HG02970 (cell line): ENCODE measurements around the gene MLXIP.
"Not testable (repeated sequence)": the region's sequence is repeated elsewhere in the genome, so short reads cannot be mapped to it uniquely, and the experiment has no call there.

Experiments
- ATAC-seq: cut with Tn5 transposase; IDR thresholded peaks from one replicate; pipeline ENCODE4 v1.9.1; 2021; ENCODE audit warnings: mild to moderate bottlenecking, moderate library complexity, moderate number of reproducible peaks; ENCODE audit not compliant: unreplicated experiment, low FRiP score

Gene MLXIP

DNA sequence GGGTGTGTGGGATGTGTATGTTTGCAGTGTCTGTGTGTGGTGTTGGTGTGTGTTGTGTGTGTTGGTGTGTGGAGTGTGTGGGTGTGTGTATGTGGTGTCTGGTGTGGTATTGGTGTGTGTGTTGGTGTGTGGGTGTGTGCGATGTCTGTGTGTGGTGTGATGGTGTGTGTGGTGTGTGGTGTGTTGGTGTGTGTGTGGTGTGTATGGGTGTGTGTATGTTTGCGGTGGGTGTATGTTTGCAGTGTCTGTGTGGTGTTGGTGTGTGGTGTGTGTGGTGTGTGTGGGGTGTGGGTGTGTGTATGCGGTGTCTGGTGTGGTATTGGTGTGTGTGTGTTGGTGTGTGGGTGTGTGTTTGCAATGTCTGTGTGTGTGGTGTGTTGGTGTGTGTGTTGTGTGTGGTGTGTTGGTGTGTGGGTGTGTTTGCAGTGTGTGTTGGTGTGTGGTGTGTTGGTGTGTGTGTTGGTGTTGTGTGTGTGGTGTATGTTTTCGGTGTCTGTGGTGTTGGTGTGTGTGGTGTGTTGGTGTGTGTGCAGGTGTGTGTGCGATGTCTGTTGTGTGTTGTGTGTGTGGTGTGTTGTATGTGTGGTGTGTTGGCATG, 15.7 kb downstream of the MLXIP start:
- no peak for ATAC-seq

DNA sequence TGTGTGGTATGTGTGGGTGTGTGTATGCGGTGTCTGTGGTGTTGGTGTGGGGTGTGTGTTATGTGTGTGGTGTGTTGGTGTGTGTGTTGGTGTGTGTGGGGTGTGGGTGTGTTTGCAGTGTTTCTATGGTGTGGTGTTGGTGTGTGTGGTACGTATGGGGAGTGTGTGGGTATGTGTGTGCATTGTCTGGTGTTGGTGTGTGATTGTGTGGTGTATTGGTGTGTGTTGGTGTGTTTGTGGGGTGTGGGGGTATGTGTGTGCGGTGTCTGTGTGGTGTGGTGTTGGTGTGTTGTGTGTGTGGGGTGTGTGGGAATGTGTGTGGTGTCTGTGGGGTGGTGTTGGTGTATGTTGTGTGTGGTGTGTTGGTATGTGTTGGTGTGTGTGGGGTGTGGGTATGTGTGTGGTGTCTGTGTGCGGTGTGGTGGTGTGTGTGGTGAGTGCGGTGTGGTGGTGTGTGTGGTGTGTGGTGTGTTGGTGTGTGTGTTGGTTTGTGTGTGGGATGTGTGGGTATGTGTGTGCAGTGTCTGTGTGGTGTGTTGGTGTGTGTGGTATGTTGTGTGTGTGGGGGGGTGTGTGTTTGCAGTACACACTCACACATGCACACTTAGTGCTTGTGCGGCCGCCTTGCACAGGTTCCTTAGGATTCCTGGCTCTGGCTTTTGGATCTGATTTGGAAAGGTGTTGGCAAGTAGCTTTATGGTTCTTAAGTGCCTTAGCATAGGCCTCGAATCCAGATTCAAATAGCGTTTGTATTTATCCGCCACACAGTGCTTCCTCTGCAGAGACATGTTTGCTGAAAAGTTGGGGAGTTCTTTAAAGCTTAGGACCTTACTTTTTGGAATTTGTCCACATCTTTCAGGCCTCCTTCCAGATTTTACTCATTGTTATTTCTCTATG, 16.4 kb downstream of the MLXIP start:
- ATAC-seq, result no peak

DNA sequence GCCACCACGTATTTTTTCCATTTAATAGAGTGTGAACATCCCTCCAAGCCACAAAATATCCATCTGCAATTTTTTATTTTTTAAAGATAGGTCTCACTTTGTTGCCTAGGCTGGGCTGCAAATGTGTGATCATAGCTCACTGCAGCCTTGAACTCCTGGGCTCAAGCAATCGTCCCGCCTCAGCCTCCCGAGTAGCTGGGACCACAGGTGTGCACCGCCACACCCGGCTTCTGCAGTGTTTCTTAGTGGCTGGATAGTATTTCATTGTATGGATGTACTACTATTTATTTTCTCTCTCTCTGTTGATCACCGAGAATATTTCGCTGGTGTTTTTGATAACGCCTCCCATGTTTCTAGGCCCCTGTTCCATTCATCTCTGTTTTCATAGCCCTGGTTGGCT, 17.5 kb downstream of the MLXIP start:
- no peak for ATAC-seq

GRCh38 chr12:122096591-122097149, 18.1 kb downstream of the MLXIP start:
- ATAC-seq, result no peak

- no peak for ATAC-seq
These were observed 19.0 kb downstream of the MLXIP start for GRCh38 chr12:122097584-122097926.

DNA sequence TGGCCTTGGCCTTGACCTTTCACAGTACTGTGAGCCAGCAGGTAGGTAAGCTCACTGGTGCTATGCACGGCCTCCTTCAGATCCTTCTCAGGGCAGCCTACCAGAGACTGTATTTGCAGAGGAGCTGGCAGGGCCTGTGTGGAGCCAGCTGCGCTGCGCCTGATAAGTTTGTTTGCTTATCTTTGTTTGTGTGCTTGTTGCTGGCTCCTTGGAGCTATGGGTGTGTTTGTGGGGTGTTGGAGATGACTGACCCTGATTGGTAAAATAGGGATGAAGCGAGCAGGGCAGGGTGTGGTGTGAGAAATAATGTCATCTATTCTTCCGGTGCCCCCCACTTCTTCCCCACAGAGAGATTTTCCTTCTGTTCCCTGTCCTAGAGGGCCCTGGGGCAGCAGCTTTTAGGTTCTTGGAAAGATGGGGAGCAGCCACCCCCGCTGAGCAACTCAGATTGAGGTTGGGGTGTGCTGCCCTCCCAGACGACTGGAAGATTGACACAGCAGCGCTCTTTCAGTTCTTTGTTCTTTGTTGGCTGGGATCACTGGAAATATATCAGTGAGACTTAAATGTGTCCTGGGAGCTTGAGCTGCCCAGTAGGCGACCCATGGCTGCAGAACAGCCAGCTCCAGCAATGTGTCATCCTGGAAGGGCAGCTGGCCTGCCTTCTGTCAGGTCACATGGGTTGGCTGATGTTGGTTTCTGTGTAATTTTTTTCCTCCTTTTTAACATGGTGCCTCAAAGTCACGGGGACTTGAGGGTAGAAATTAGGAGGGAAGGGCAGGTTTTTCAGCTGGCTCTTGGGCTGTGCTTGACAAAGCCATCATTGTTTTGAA, 19.6 kb downstream of the MLXIP start:
- no peak for ATAC-seq

- no peak for ATAC-seq
These were observed 20.8 kb downstream of the MLXIP start for GRCh38 chr12:122099280-122099749.

DNA sequence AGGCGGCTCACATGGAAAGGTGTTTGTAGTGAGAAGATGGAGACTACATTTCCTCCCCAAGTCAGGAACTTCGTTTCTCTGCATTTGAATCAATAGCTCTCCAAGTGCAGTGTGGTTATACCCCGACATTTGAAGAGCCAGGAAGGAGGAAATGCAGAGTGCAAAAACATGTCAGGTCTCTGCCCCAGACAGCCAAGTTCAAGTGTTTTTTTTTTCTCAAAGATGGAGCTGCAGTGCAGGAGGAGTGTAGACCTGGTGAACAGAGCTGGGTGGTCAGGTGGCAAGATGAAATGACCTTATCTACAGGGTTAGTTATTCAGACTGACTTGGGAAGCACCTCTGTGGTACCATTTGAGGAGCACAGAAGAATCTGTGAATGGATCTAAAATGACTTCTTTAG, 21.3 kb downstream of the MLXIP start:
- ATAC-seq, result no peak

- no peak for ATAC-seq
These were observed 22.0 kb downstream of the MLXIP start for GRCh38 chr12:122100568-122100967.

DNA sequence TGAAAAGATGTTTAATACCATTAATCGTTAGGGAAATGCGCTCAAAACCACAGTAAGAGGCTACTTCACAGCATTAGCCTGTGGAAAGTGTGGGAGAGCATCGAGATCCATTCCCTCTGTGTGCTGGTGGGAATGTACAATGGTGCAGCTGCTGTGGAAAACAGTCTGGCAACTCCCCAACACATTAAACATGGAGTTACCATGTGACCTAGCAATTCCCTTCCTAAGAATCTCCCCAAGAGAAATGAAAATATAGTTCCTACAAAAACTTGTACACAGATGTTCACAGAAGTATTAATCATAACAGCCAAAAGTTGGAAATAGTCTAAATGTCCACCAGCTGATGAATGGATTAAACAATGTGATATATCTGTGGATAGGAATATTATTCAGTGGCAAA, 23.8 kb downstream of the MLXIP start:
- no peak for ATAC-seq

- no peak for ATAC-seq
These were observed 26.3 kb downstream of the MLXIP start for GRCh38 chr12:122104844-122105243.

GRCh38 chr12:122105496-122105895, 26.9 kb downstream of the MLXIP start:
- ATAC-seq, result not testable (repeated sequence)

DNA sequence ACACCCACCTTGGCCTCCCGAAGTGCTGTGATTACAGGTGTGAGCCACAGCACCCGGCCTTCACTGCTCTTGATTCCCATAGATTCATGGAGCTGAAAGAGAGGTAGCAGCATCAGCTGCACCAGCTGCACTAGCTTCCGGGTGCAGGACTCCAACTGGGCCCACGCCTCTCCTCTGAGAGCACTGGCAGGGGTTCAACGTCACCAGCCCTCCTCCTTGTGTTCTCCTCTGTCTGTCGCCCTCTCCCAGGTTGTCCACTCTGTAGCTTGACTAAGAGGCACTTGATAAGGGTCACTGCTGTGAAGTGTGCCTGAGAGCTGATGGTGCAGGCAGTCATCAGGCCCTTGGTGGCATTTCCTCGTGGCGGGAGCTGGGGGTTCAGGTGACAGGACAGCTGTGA, 28.3 kb downstream of the MLXIP start:
- ATAC-seq, result no peak

DNA sequence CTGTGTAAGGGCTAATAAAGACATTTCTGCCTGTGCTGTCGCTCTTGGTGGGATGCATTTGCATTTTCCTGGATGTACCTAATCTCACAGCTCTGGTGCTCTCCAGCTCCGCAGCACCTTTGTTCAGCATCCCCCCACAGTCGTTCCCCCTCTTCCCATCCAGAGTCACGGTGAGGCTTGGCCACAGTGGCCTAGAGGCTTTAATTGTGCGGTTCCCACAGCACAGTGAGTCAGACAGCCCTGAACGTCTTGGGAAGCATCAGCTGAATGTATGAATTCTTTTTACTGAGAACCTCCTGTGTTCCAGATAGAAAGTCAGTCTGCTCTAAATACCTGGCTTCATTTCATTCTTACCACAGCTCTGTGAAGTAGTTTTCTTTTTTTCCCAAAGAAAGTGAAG, 28.7 kb downstream of the MLXIP start:
- ATAC-seq, result no peak

DNA sequence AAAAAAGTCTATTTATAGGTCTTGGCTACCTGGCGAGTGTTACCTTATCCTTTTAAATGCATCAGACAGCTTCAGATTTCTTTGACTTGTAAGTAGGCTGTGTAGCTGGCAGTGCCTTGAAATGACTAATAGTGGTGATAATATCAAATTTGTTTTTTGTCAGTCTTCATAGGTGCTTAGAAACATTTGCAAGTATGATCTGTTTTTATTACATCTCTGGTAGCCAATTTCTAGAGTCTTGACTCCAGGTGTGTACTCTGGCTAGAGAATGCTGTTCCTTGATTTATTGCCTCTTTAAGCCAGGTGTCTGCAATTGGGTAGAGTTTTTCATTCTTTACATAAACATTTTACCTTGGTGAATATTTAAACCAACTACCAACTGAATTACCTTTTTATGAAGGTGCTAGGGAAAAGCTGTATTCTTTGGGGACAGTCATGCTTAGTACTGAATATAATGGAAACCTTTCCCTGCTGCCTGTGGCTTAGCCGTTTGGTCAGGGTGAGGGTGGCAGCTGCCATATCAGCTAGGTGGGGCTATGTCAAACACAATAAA, 32.6 kb downstream of the MLXIP start:
- no peak for ATAC-seq

- no peak for ATAC-seq
These were observed 38.4 kb downstream of the MLXIP start for GRCh38 chr12:122116707-122117535.

DNA sequence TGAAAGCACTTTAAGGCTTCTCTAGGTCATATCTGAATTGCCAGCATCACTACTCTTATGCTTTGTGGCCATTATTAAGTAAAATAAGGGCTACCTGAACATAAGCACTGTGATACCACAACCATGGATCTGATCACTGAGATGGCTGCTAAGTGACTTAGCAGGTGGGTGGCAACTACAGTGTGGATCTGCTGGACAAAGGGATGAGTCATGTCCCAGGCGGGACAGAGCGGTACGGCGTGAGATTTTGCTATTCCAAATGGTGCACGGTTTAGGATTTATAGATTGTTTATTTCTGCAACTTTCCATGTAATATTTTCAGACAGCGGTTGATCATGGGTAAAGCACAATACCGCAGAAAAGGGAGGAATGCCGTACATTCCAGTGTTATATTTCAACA, 39.4 kb downstream of the MLXIP start:
- ATAC-seq, result no peak

- not testable (repeated sequence) for ATAC-seq
These were observed 42.8 kb downstream of the MLXIP start for GRCh38 chr12:122121341-122121740.

GRCh38 chr12:122121745-122122144, 43.2 kb downstream of the MLXIP start:
- ATAC-seq, result no peak
